ENCODE measurements around the gene CFAP53. TPM values are rescaled to one million over a fixed set of nuclear protein-coding genes. Genes with fewer than 3 reads are reported as not detected.

The CFAP53 gene
- total RNA-seq, 1 donor from 2014 or later: 0.65 TPM

GRCh38 chr18:50281972-50282520 is 15.8 kb upstream of the CFAP53 start:
- Mint-ChIP-seq H3K27me3 (ENCODE audit: low read depth) (no peaks in the 10 kb centered on the region), H3K4me3 (peak overlapping the region; percentile 94), H3K27ac (peak overlapping the region; percentile 97), H3K4me1 (peaks cover 28% of the 10 kb centered on the region), H3K36me3 (peaks cover 22% of the 10 kb centered on the region), H3K9me3 (no peaks in the 10 kb centered on the region)
- TF ChIP-seq, protein P1, sequence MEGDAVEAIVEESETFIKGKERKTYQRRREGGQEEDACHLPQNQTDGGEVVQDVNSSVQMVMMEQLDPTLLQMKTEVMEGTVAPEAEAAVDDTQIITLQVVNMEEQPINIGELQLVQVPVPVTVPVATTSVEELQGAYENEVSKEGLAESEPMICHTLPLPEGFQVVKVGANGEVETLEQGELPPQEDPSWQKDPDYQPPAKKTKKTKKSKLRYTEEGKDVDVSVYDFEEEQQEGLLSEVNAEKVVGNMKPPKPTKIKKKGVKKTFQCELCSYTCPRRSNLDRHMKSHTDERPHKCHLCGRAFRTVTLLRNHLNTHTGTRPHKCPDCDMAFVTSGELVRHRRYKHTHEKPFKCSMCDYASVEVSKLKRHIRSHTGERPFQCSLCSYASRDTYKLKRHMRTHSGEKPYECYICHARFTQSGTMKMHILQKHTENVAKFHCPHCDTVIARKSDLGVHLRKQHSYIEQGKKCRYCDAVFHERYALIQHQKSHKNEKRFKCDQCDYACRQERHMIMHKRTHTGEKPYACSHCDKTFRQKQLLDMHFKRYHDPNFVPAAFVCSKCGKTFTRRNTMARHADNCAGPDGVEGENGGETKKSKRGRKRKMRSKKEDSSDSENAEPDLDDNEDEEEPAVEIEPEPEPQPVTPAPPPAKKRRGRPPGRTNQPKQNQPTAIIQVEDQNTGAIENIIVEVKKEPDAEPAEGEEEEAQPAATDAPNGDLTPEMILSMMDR (IDR thresholded peaks at IDR 0.05; ENCODE audit: unreplicated experiment): no peak
- no peak for DNase-seq (ENCODE audit: low spot score in 2 of 2, unreplicated experiment in 2 of 2)

- Mint-ChIP-seq H3K27me3 (ENCODE audit: low read depth) (no peaks in the 10 kb centered on the region), H3K36me3 (peaks cover 25% of the 10 kb centered on the region), H3K4me1 (peaks cover 22% of the 10 kb centered on the region), H3K9me3 (no peaks in the 10 kb centered on the region), H3K27ac (peak within 1 kb of the TSS; percentile 97), H3K4me3 (peak within 1 kb of the TSS; percentile 94)
- TF ChIP-seq, protein P1 (IDR thresholded peaks at IDR 0.05; ENCODE audit: unreplicated experiment): no peak
- DNase-seq (ENCODE audit: low spot score in 2 of 2, unreplicated experiment in 2 of 2): peak; percentile 95 to 96
Measured at GRCh38 chr18:50281295-50281971, 15.1 kb upstream of the CFAP53 start, which contains the start of gene MBD1. Gene MBD1 (minus strand): TSS chr18:50281523. CDS start chr18:50279992, 1,531 bp downstream.

DNA sequence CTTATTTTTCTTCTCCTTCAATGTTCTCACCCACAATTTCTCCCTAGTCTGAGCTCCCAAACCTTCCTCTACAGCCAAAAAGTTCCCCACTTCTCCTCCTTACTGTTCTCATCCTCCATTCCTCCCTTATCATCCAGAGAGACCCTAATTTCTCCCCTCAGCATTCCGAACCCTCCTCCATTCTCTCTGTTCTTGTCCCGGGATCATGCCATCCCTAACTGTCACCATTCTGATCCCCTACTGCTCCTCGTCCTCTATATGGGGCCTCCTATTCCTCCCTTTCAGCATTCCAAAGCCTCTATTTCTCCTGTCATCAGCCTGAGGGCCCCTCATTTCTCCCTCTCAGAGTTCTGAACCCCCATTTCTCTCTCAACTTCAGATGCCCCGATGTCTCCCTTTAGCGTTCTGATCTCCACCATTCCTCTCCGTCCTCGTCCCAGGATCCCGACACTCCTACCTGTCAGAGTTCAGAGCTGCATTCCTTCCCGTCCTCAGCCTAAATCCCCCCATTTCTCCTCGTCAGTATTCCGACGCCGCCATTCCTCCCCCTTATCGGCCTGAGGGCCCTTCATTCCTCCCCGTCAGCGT is 14.5 kb upstream of the CFAP53 start:
- TF ChIP-seq, protein P1 (IDR thresholded peaks at IDR 0.05; ENCODE audit: unreplicated experiment): no peak
- DNase-seq (ENCODE audit: low spot score in 2 of 2, unreplicated experiment in 2 of 2): no peak
- Mint-ChIP-seq H3K4me1 (peaks cover 18% of the 10 kb centered on the region), H3K27me3 (ENCODE audit: low read depth) (no peaks in the 10 kb centered on the region), H3K27ac (peak overlapping the region; percentile 97), H3K36me3 (peaks cover 32% of the 10 kb centered on the region), H3K4me3 (peak overlapping the region; percentile 94), H3K9me3 (no peaks in the 10 kb centered on the region)

DNA sequence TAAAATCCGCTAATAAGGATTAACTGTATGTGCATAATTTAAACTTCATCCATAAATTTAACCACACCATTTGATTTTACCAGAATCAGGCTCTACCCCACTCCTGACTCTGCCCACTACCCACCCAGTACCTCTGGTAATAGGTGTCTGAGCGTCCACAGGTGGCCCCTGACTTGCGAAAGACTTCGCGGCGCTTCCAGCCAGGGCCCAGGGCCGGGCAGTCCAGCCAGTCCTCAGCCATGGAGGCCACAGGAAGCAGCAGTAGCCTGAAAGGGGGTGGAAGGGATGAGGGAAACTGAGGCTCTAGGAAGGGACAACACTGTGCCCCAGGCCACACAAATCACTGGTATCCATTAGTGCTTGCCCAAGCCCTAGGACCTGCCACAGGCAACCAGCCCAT is 13.5 kb upstream of the CFAP53 start:
- H3K4me1 Mint-ChIP-seq: peaks cover 18% of the 10 kb centered on the region
- TF ChIP-seq, protein P1 (IDR thresholded peaks at IDR 0.05; ENCODE audit: unreplicated experiment): no peak
- H3K4me3 Mint-ChIP-seq: peak overlapping the region; percentile 94
- H3K36me3 Mint-ChIP-seq: peaks cover 36% of the 10 kb centered on the region
- DNase-seq (ENCODE audit: low spot score in 2 of 2, unreplicated experiment in 2 of 2): no peak
- H3K27ac Mint-ChIP-seq: no peak overlapping the region
- H3K9me3 Mint-ChIP-seq: no peaks in the 10 kb centered on the region
- H3K27me3 Mint-ChIP-seq (ENCODE audit: low read depth): no peaks in the 10 kb centered on the region

DNA sequence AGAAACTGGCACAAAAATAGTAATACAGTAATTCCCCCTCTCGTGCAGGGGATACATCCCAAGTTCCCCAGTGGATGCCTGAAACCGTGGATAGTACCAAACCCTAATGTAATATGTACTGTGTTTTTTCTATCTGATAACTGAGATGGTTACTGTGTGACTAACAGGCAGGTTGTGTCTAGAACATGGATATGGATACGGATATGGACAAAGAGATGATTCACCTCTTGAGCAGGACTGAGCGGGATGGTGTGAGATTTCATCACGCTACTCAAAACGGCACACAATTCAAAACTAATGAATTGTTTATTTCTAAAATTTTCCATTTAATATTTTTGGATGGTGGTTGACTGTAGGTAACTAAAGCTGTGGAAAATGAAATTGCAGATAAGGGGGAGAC is 11.6 kb upstream of the CFAP53 start:
- Mint-ChIP-seq H3K27me3 (ENCODE audit: low read depth) (no peaks in the 10 kb centered on the region), H3K36me3 (peaks cover 38% of the 10 kb centered on the region), H3K4me1 (peaks cover 18% of the 10 kb centered on the region), H3K4me3 (no peak overlapping the region), H3K27ac (no peak overlapping the region), H3K9me3 (no peaks in the 10 kb centered on the region)
- TF ChIP-seq, protein P1 (IDR thresholded peaks at IDR 0.05; ENCODE audit: unreplicated experiment): no peak
- DNase-seq (ENCODE audit: low spot score in 2 of 2, unreplicated experiment in 2 of 2): no peak

Measured in mesothelial cell of epicardium (in vitro differentiated cells).